Breast epithelium (tissue), 3 donors: Measurements from ENCODE around the gene KIF22.

Experiments used
- CTCF ChIP-seq, 3 donors: fragments of 450-650 bp; IDR thresholded peaks; one replicate each; pipeline ENCODE4 v1.5.1; 2016 to 2017; ENCODE audit warnings: antibody characterized with exemption in 3 of 3, mild to moderate bottlenecking in 3 of 3, moderate library complexity in 3 of 3
- POLR2A ChIP-seq: fragments of 450-650 bp; IDR thresholded peaks from one replicate; pipeline ENCODE4 v1.6.1; 2016; ENCODE audit warnings: antibody characterized with exemption, mild to moderate bottlenecking, moderate library complexity
- POLR2AphosphoS5 ChIP-seq, 3 donors: sonication (generic); formaldehyde crosslinking; IDR thresholded peaks; one replicate each; pipeline ENCODE4 v1.6.1; 2017; ENCODE audit warnings: antibody characterized with exemption in 3 of 3

- TF ChIP-seq POLR2A (no peak), CTCF (IDR thresholded peaks at IDR 0.05) (no peak), POLR2AphosphoS5 (IDR thresholded peaks at IDR 0.05) (no peak)
Measured at GRCh38 chr16:29763326-29763725, 27.2 kb upstream of the KIF22 start.
